ENCODE data around the gene ETDC. TPM values are rescaled to one million over a fixed set of nuclear protein-coding genes. Genes with fewer than 3 reads are reported as not detected.

Gene ETDC
- total RNA-seq, 2 experiments from 2014 or later: not detected

GRCh38 chrX:135346975-135347374, 37.7 kb downstream of the ETDC start:
- ChIA-PET POLR2A (interaction anchor here (0.7 kb wide), 1 partner anchor 219 kb away, joined by 3 read pairs; no protein-coding TSS in a partner anchor), CTCF (ENCODE audit: unreplicated experiment) (no interaction called here)
- H3K4me1 ChIP-seq (ENCODE audit: insufficient read depth, low read length, poor library complexity, severe bottlenecking): peaks cover 4% of the 10 kb centered on the region
- no peaks in the 10 kb centered on the region for H3K9me2 ChIP-seq (ENCODE audit: insufficient read depth, low read length)
- no peak overlapping the region for H3K27ac ChIP-seq (ENCODE audit: low read depth, low read length, poor library complexity, severe bottlenecking)
- intact Hi-C loops (cut with micrococcal nuclease; ENCODE audit: unreplicated experiment): no loop called here
- H3K79me2 ChIP-seq (ENCODE audit: insufficient read depth, low read depth, low read length): peaks cover 18% of the 10 kb centered on the region; the same call in 1 of the 2 replicates
- BruUV-seq (replicated peaks): no TSS peak
- H3K4me2 ChIP-seq (ENCODE audit: low read length): no peak overlapping the region
- no peak overlapping the region for H2AFZ ChIP-seq (ENCODE audit: low read length)
- DNase-seq (ENCODE audit: low spot score): no peak
- H3K36me3 ChIP-seq (ENCODE audit: insufficient read depth, low read length): no peaks in the 10 kb centered on the region
- H3K4me3 ChIP-seq (ENCODE audit: low read depth, low read length, poor library complexity, severe bottlenecking): no peak overlapping the region
- H3K9me3 ChIP-seq (ENCODE audit: low read length): no peaks in the 10 kb centered on the region
- H4K20me1 ChIP-seq (ENCODE audit: insufficient read depth, low read length): no peaks in the 10 kb centered on the region
- TF ChIP-seq CTCF (conservative IDR thresholded peaks at IDR 0.05; ENCODE audit: low read length) (no peak), EZH2phosphoT487 (IDR thresholded peaks at IDR 0.05; ENCODE audit: borderline replicate concordance, low read depth, low read length) (no peak)

- H2AFZ ChIP-seq (ENCODE audit: low read length): no peak overlapping the region
- no peaks in the 10 kb centered on the region for H3K9me2 ChIP-seq (ENCODE audit: insufficient read depth, low read length)
- ChIA-PET POLR2A (no interaction called here), CTCF (ENCODE audit: unreplicated experiment) (no interaction called here)
- H3K36me3 ChIP-seq (ENCODE audit: insufficient read depth, low read length): no peaks in the 10 kb centered on the region
- peaks cover 13% of the 10 kb centered on the region; the same call in 1 of the 2 replicates for H3K79me2 ChIP-seq (ENCODE audit: insufficient read depth, low read depth, low read length)
- no TSS peak for BruUV-seq (replicated peaks)
- TF ChIP-seq CTCF (conservative IDR thresholded peaks at IDR 0.05; ENCODE audit: low read length) (no peak), EZH2phosphoT487 (IDR thresholded peaks at IDR 0.05; ENCODE audit: borderline replicate concordance, low read depth, low read length) (no peak)
- no peak for DNase-seq (ENCODE audit: low spot score)
- H3K4me1 ChIP-seq (ENCODE audit: insufficient read depth, low read length, poor library complexity, severe bottlenecking): no peaks in the 10 kb centered on the region
- H3K4me3 ChIP-seq (ENCODE audit: low read depth, low read length, poor library complexity, severe bottlenecking): no peak overlapping the region
- H3K27ac ChIP-seq (ENCODE audit: low read depth, low read length, poor library complexity, severe bottlenecking): no peak overlapping the region
- H3K4me2 ChIP-seq (ENCODE audit: low read length): no peak overlapping the region
- H3K9me3 ChIP-seq (ENCODE audit: low read length): no peaks in the 10 kb centered on the region
- intact Hi-C loops (cut with micrococcal nuclease; ENCODE audit: unreplicated experiment): no loop called here
- H4K20me1 ChIP-seq (ENCODE audit: insufficient read depth, low read length): no peaks in the 10 kb centered on the region
Observed at GRCh38 chrX:135347381-135348016, 38.2 kb downstream of the ETDC start.

- no peak for TF ChIP-seq EZH2phosphoT487 (IDR thresholded peaks at IDR 0.05; ENCODE audit: borderline replicate concordance, low read depth, low read length)
- TF ChIP-seq CTCF (conservative IDR thresholded peaks at IDR 0.05; ENCODE audit: low read length): no peak
- CTCF ChIA-PET (ENCODE audit: unreplicated experiment): no interaction called here
- POLR2A ChIA-PET: no interaction called here
- no peak overlapping the region for H3K4me3 ChIP-seq (ENCODE audit: low read depth, low read length, poor library complexity, severe bottlenecking)
- H3K79me2 ChIP-seq (ENCODE audit: insufficient read depth, low read depth, low read length): no peaks in the 10 kb centered on the region
- DNase-seq (ENCODE audit: low spot score): no peak
- H4K20me1 ChIP-seq (ENCODE audit: insufficient read depth, low read length): no peaks in the 10 kb centered on the region
- no peaks in the 10 kb centered on the region for H3K9me3 ChIP-seq (ENCODE audit: low read length)
- BruUV-seq (replicated peaks): no TSS peak
- H3K4me1 ChIP-seq (ENCODE audit: insufficient read depth, low read length, poor library complexity, severe bottlenecking): no peaks in the 10 kb centered on the region
- H2AFZ ChIP-seq (ENCODE audit: low read length): no peak overlapping the region
- no peak overlapping the region for H3K27ac ChIP-seq (ENCODE audit: low read depth, low read length, poor library complexity, severe bottlenecking)
- H3K36me3 ChIP-seq (ENCODE audit: insufficient read depth, low read length): no peaks in the 10 kb centered on the region
- intact Hi-C loops (cut with micrococcal nuclease; ENCODE audit: unreplicated experiment): no loop called here
- no peak overlapping the region for H3K4me2 ChIP-seq (ENCODE audit: low read length)
- no peaks in the 10 kb centered on the region for H3K9me2 ChIP-seq (ENCODE audit: insufficient read depth, low read length)
Observed at GRCh38 chrX:135354288-135354687, 45.0 kb downstream of the ETDC start.
